Measurements from ENCODE around the gene SLC7A10.

SLC7A10 gene

DNA sequence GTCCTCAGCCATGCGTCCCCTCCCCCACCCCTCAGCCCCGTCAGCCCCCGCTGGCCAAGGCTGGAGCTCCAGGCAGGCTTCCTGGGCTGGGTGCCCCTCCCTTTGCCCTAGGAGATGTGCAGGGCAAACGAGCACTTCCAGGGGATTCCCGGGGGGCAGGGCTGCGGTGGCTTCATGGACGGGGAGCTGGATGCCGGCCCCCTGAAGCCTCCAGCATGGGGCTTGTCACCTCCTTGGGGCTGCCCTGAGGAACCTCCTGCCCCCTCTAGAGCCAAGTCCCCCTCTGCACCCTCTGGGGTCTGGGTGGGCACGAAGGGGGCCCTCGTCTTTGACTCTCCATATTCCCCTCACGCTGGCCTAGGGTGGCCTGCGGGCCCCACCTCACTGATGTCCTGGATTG lies 25.4 kb upstream of the SLC7A10 start:
- H3K27ac ChIP-seq (ENCODE audit: low read length) = no peak overlapping the region
- H4K20me1 ChIP-seq (ENCODE audit: insufficient read depth, low read length) = peaks cover 8% of the 10 kb centered on the region; the same call in 1 of the 2 replicates
- H3K27me3 ChIP-seq (ENCODE audit: insufficient read depth, low read length, poor library complexity) = no peaks in the 10 kb centered on the region
- DNase-seq (no peak), ATAC-seq (ENCODE audit: insufficient read depth, low read depth) (no peak)
- no peak overlapping the region for H3K9ac ChIP-seq (ENCODE audit: low read depth, low read length)
- TF ChIP-seq, protein P1, sequence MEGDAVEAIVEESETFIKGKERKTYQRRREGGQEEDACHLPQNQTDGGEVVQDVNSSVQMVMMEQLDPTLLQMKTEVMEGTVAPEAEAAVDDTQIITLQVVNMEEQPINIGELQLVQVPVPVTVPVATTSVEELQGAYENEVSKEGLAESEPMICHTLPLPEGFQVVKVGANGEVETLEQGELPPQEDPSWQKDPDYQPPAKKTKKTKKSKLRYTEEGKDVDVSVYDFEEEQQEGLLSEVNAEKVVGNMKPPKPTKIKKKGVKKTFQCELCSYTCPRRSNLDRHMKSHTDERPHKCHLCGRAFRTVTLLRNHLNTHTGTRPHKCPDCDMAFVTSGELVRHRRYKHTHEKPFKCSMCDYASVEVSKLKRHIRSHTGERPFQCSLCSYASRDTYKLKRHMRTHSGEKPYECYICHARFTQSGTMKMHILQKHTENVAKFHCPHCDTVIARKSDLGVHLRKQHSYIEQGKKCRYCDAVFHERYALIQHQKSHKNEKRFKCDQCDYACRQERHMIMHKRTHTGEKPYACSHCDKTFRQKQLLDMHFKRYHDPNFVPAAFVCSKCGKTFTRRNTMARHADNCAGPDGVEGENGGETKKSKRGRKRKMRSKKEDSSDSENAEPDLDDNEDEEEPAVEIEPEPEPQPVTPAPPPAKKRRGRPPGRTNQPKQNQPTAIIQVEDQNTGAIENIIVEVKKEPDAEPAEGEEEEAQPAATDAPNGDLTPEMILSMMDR (IDR thresholded peaks at IDR 0.05; ENCODE audit: borderline replicate concordance, extremely low read depth, low read length, poor library complexity, severe bottlenecking) = no peak
- TF ChIP-seq EZH2 (IDR thresholded peaks at IDR 0.05; ENCODE audit: borderline replicate concordance, low read depth, low read length, severe bottlenecking) = no peak
- H3K36me3 ChIP-seq (ENCODE audit: insufficient read depth, low read length) = no peaks in the 10 kb centered on the region
- no peak overlapping the region for H2AFZ ChIP-seq (ENCODE audit: low read depth, low read length)
- no peaks in the 10 kb centered on the region for H3K9me3 ChIP-seq (ENCODE audit: insufficient read depth, low read length, severe bottlenecking)
- H3K4me3 ChIP-seq (ENCODE audit: low read depth in 1 of 2, low read length in 2 of 2) = no peak overlapping the region
- no peaks in the 10 kb centered on the region for H3K4me1 ChIP-seq (ENCODE audit: insufficient read depth, low read length)
- no peak overlapping the region for H3K4me2 ChIP-seq (ENCODE audit: insufficient read depth, low read length)
- no peaks in the 10 kb centered on the region for H3K79me2 ChIP-seq (ENCODE audit: insufficient read depth, low read length)

DNA sequence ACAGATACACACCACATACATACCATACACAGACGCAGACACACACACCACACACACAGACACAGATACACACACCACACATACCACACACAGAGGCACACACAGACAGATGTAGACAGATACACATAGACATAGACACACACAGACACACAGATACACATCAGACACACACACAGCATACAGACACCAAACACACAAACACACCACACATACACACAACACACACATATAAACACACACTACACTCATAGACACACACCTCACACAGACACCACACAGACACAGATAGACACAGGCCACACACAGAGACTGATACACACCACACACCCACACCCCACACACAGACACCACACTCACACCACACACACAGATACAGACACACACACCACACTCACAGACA lies 24.9 kb upstream of the SLC7A10 start:
- no peak overlapping the region for H3K9ac ChIP-seq (ENCODE audit: low read depth, low read length)
- no peaks in the 10 kb centered on the region for H3K9me3 ChIP-seq (ENCODE audit: insufficient read depth, low read length, severe bottlenecking)
- no peaks in the 10 kb centered on the region for H3K36me3 ChIP-seq (ENCODE audit: insufficient read depth, low read length)
- H4K20me1 ChIP-seq (ENCODE audit: insufficient read depth, low read length) = peaks cover 8% of the 10 kb centered on the region; the same call in 1 of the 2 replicates
- H3K4me3 ChIP-seq (ENCODE audit: low read depth in 1 of 2, low read length in 2 of 2) = no peak overlapping the region
- no peak overlapping the region for H3K27ac ChIP-seq (ENCODE audit: low read length)
- TF ChIP-seq, protein P1 (IDR thresholded peaks at IDR 0.05; ENCODE audit: borderline replicate concordance, extremely low read depth, low read length, poor library complexity, severe bottlenecking) = no peak
- TF ChIP-seq EZH2 (IDR thresholded peaks at IDR 0.05; ENCODE audit: borderline replicate concordance, low read depth, low read length, severe bottlenecking) = no peak
- H3K27me3 ChIP-seq (ENCODE audit: insufficient read depth, low read length, poor library complexity) = no peaks in the 10 kb centered on the region
- DNase-seq (no peak), ATAC-seq (ENCODE audit: insufficient read depth, low read depth) (no peak)
- H2AFZ ChIP-seq (ENCODE audit: low read depth, low read length) = no peak overlapping the region
- no peaks in the 10 kb centered on the region for H3K79me2 ChIP-seq (ENCODE audit: insufficient read depth, low read length)
- no peaks in the 10 kb centered on the region for H3K4me1 ChIP-seq (ENCODE audit: insufficient read depth, low read length)
- H3K4me2 ChIP-seq (ENCODE audit: insufficient read depth, low read length) = no peak overlapping the region

DNA sequence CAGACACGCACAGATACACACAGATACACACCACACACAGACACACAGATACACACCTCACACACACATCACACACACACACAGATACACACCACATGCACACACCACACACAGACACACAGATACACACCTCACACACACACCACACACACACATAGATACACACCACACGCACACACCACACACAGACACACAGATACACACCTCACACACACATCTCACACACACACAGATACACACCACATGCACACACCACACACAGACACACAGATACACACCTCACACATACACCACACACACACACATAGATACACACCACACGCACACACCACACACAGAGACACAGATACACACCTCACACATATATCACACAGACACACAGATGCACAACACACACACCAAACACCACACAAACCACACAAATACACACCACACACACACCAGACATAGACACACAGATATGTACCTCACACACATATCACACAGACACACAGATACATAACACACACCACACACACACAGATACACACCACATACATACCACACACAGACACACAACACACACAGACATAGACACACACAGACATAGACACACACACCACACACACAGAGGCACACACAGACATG lies 24.2 kb upstream of the SLC7A10 start:
- ATAC-seq (ENCODE audit: insufficient read depth, low read depth) = no peak
- Histone ChIP-seq H4K20me1 (ENCODE audit: insufficient read depth, low read length) (peaks cover 8% of the 10 kb centered on the region; the same call in 1 of the 2 replicates), H3K9me3 (ENCODE audit: insufficient read depth, low read length, severe bottlenecking) (no peaks in the 10 kb centered on the region), H3K36me3 (ENCODE audit: insufficient read depth, low read length) (no peaks in the 10 kb centered on the region), H3K4me3 (ENCODE audit: low read depth in 1 of 2, low read length in 2 of 2) (no peak overlapping the region), H3K27ac (ENCODE audit: low read length) (no peak overlapping the region), H3K4me2 (ENCODE audit: insufficient read depth, low read length) (no peak overlapping the region), H3K79me2 (ENCODE audit: insufficient read depth, low read length) (no peaks in the 10 kb centered on the region), H3K27me3 (ENCODE audit: insufficient read depth, low read length, poor library complexity) (no peaks in the 10 kb centered on the region), H3K4me1 (ENCODE audit: insufficient read depth, low read length) (no peaks in the 10 kb centered on the region), H3K9ac (ENCODE audit: low read depth, low read length) (no peak overlapping the region), H2AFZ (ENCODE audit: low read depth, low read length) (no peak overlapping the region)
- no peak for DNase-seq
- TF ChIP-seq EZH2 (IDR thresholded peaks at IDR 0.05; ENCODE audit: borderline replicate concordance, low read depth, low read length, severe bottlenecking) = no peak
- TF ChIP-seq, protein P1 (IDR thresholded peaks at IDR 0.05; ENCODE audit: borderline replicate concordance, extremely low read depth, low read length, poor library complexity, severe bottlenecking) = no peak
